Endothelial cell of umbilical vein (primary cell): ENCODE results near the gene SAMD5. TPM values are rescaled to one million over a fixed set of nuclear protein-coding genes. Genes with fewer than 3 reads are reported as not detected.

Experiments used
- BruUV-seq: library from RNA; stranded (reverse); fragments of 400-500 nt; replicated peaks from 2 replicates; lab custom pipeline; 2021; lab: Mats Ljungman, UMichigan
- CTCF ChIA-PET: fragments of 300-600, 350-600 bp; sonication (Branson Sonifier 250); formaldehyde crosslinking; loops from one replicate; lab custom pipeline; 2021; ENCODE audit warnings: antibody characterized with exemption, inconsistent platforms; lab: Charles Lee
- POLR2A ChIA-PET: fragments of 300-600, 350-600 bp; sonication (Branson Sonifier 250); formaldehyde crosslinking; loops from one replicate; lab custom pipeline; 2021; ENCODE audit warnings: antibody characterized with exemption, inconsistent platforms; lab: Charles Lee
- DNase-seq: peaks from one replicate; pipeline ENCODE4 v3.0.0-alpha.2; 2011; ENCODE audit warnings: low read depth, low spot score
- FAIRE-seq: peaks from 2 replicates; lab custom pipeline; 2011; peaks lifted over from hg19 to GRCh38; lab: Jason Lieb, UNC
- H2AFZ ChIP-seq: 2 replicates; pipeline ENCODE4 v1.6.0; 2012; ENCODE audit warnings: low read depth, low read length, control low read depth, inconsistent platforms
- H3K27ac ChIP-seq: 2 replicates; pipeline ENCODE4 v1.5.1; 2011; ENCODE audit warnings: low read depth, mild to moderate bottlenecking, control low read depth, low read length, moderate library complexity; ENCODE audit not compliant: insufficient read depth
- H3K27me3 ChIP-seq, 2 experiments: 2 replicates each; pipeline versions ENCODE4 v1.6.0 to v1.6.1; 2011; ENCODE audit warnings: low read length in 2 of 2, mixed read lengths in 1 of 2; ENCODE audit not compliant: control insufficient read depth in 2 of 2, insufficient read depth in 2 of 2
- H3K36me3 ChIP-seq, 2 experiments: 2 replicates in 1 of 2; 3 replicates in 1 of 2; pipeline ENCODE4 v1.5.1; 2011; ENCODE audit warnings: low read length in 2 of 2, mild to moderate bottlenecking in 1 of 2, moderate library complexity in 1 of 2; ENCODE audit not compliant: control insufficient read depth in 2 of 2, insufficient read depth in 2 of 2; ENCODE audit errors: extremely low read depth in 1 of 2
- H3K4me1 ChIP-seq: 3 replicates; pipeline ENCODE4 v1.5.1; 2011; ENCODE audit warnings: mild to moderate bottlenecking, low read length; ENCODE audit not compliant: control insufficient read depth, insufficient read depth; ENCODE audit errors: extremely low read depth
- H3K4me2 ChIP-seq: 2 replicates; pipeline ENCODE4 v1.6.1; 2011; ENCODE audit warnings: low read length, control low read depth, mixed read lengths; ENCODE audit not compliant: insufficient read depth
- H3K4me3 ChIP-seq, 3 experiments: fragments of 200-600 bp in 1 of 3; sonication (generic), shearing (Covaris generic) in 1 of 3; replicated peaks in 1 of 3; 2 replicates each; pipeline ENCODE4 v1.5.1; 2011 to 2016; ENCODE audit warnings: control low read depth in 3 of 3, low read length in 3 of 3, mild to moderate bottlenecking in 2 of 3, inconsistent platforms in 1 of 3, low read depth in 1 of 3, moderate library complexity in 1 of 3; ENCODE audit not compliant: insufficient read depth in 1 of 3
- H3K79me2 ChIP-seq: 2 replicates; pipeline ENCODE4 v1.6.0; 2012; ENCODE audit warnings: low read length, inconsistent platforms; ENCODE audit not compliant: control insufficient read depth, insufficient read depth
- H3K9ac ChIP-seq: replicated peaks from 2 replicates; pipeline ENCODE3; 2011; ENCODE audit warnings: low read length, control low read depth; ENCODE audit not compliant: insufficient read depth; ENCODE audit errors: extremely low read depth
- H3K9me1 ChIP-seq: replicated peaks from 3 replicates; pipeline ENCODE4 v1.6.0; 2011; ENCODE audit warnings: mild to moderate bottlenecking, low read length; ENCODE audit not compliant: control insufficient read depth, insufficient read depth; ENCODE audit errors: extremely low read depth
- H3K9me3 ChIP-seq: replicated peaks from 2 replicates; pipeline ENCODE4 v1.5.1; 2012; ENCODE audit warnings: low read length, inconsistent platforms; ENCODE audit not compliant: control insufficient read depth, insufficient read depth
- H4K20me1 ChIP-seq: replicated peaks from 2 replicates; pipeline ENCODE3; 2011; ENCODE audit warnings: mild to moderate bottlenecking, low read length; ENCODE audit not compliant: control insufficient read depth, insufficient read depth; ENCODE audit errors: extremely low read depth
- EZH2 ChIP-seq: IDR thresholded peaks from 2 replicates; pipeline ENCODE4 v1.6.1; 2012; ENCODE audit warnings: borderline replicate concordance, low read depth, mild to moderate bottlenecking, moderate library complexity, low read length, inconsistent platforms; ENCODE audit not compliant: severe bottlenecking
- FOS ChIP-seq: IDR thresholded peaks from 2 replicates; pipeline ENCODE4 v1.6.1; 2011; ENCODE audit warnings: mild to moderate bottlenecking, low read length, moderate library complexity, borderline replicate concordance; ENCODE audit not compliant: insufficient read depth
- GATA2 ChIP-seq: IDR thresholded peaks from 2 replicates; pipeline ENCODE4 v1.7.0; 2011; ENCODE audit warnings: low read depth, mild to moderate bottlenecking, moderate library complexity, mixed read lengths, low read length; ENCODE audit not compliant: insufficient read length, insufficient read depth
- JUN ChIP-seq: IDR thresholded peaks from 2 replicates; pipeline ENCODE4 v1.6.1; 2011; ENCODE audit warnings: borderline replicate concordance, low read depth; ENCODE audit not compliant: insufficient read length, insufficient read depth
- MYC ChIP-seq: IDR thresholded peaks from one replicate; pipeline ENCODE4 v1.6.1; 2011; ENCODE audit warnings: mild to moderate bottlenecking, low read depth, low read length
- POLR2A ChIP-seq: IDR thresholded peaks from 2 replicates; pipeline ENCODE4 v1.6.1; 2012; ENCODE audit warnings: low read depth, mild to moderate bottlenecking, control low read depth, low read length
- POLR2AphosphoS5 ChIP-seq: IDR thresholded peaks from 2 replicates; pipeline ENCODE4 v1.6.1; 2012; ENCODE audit warnings: low read depth, mild to moderate bottlenecking, control low read depth, low read length, moderate library complexity; ENCODE audit not compliant: insufficient read depth
- dilution Hi-C: fragments of 300-500 bp; cut with MboI; formaldehyde crosslinking; loops from one replicate; pipeline ENCODE4 v1.15.0; 2019; ENCODE audit warnings: low sequenced_read_pairs; ENCODE audit not compliant: extremely low pct_ligation_motif_present
- intact Hi-C: fragments of 100-400 bp; cut with micrococcal nuclease; formaldehyde crosslinking; loops from one replicate; pipeline ENCODE4 v1.10.0; 2022
- polyA plus RNA-seq, 4 experiments: library from polyadenylated mRNA; depleted of rRNA in 3 of 4; stranded (reverse) in 3 of 4; unstranded in 1 of 4; fragments of >200 nt; gene quantifications; 2 replicates each; pipeline versions ENCODE4 v1.2.1 to v1.2.3, GENCODE V29; 2011 to 2012; ENCODE audit warnings: missing spikeins in 1 of 4
- total RNA-seq: library from RNA; stranded (reverse); gene quantifications from 2 replicates; pipeline ENCODE4 v1.2.3, GENCODE V29; 2021
- TF ChIP-seq, protein P1 (sequence below), 2 donors: IDR thresholded peaks; 1 replicate in 1 of 2; 2 replicates in 1 of 2; pipeline ENCODE4 v1.5.1; 2011; ENCODE audit warnings: low read length in 2 of 2, mild to moderate bottlenecking in 2 of 2, moderate library complexity in 2 of 2, control low read depth in 1 of 2, inconsistent platforms in 1 of 2, low read depth in 1 of 2; ENCODE audit not compliant: insufficient read depth in 1 of 2; ENCODE audit errors: extremely low read depth in 1 of 2
- TF ChIP-seq, protein P2 (sequence below): IDR thresholded peaks from 2 replicates; pipeline ENCODE4 v1.6.1; 2011; ENCODE audit not compliant: insufficient read depth, insufficient read length

Gene SAMD5
- total and polyA plus RNA-seq, 2 donors (not counting 3 experiments of a cell fraction or from before 2014, with no cell fraction given) = 0.75 to 6.9 TPM

DNA sequence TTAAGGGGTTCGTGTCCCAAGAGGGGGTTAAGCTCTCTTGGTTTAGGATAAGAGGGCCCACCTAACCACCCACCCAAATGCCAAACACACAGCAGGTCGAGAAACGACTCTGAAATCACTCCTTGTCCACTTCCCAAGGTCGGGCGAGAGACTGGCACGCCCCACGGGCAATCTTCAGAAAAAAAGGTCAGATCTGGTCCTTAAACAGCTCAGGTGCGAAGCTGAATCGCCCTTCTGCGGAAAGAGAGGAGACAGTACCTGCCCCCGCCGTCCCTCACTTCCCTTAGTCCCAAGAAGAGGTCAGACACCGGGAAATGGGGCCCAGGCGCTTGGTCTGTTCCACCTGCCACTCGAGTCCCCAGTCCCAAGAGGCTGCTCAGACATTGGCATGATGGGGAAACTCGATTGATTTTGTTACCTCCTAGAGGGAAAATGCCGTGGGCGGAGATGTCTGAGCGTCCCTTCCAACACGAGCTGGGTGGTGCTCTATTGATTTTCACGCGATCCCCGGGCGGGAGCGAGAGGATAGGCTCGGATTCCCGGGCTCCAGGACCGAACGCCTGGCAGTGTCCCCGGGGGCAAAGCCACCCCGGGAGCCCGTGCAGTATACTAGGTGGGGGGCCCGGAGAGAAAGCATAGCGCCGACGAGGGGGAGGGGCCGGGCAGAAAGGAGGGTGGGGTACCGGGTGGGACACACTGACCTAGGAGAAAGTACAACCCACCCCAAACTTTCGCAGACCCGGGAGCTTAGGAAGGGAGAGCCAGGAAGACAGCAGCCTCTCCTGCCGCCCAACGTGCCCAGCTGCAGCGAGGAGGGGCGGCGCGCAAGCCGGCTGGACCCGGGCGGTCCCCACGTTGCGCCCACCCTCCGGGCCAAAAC lies 1.1 kb upstream of the SAMD5 start:
- no peaks in the 10 kb centered on the region for H3K27me3 ChIP-seq
- CTCF ChIA-PET = interaction anchor here (0.6 to 6.0 kb wide), 52 partner anchors 9 to 1052 kb away, joined by 3 to 110 read pairs (median 3); no protein-coding TSS in a partner anchor
- peak overlapping the region; percentile 77 for H2AFZ ChIP-seq
- DNase-seq (peak; percentile 24), FAIRE-seq (peak; percentile 64)
- H4K20me1 ChIP-seq = no peaks in the 10 kb centered on the region
- H3K79me2 ChIP-seq = no peaks in the 10 kb centered on the region
- peaks cover 26% of the 10 kb centered on the region for H3K4me1 ChIP-seq
- H3K36me3 ChIP-seq = no peaks in the 10 kb centered on the region
- H3K4me3 ChIP-seq = peak overlapping the region; percentile 76 to 96 (median 87)
- no peaks in the 10 kb centered on the region for H3K9me3 ChIP-seq
- H3K9ac ChIP-seq = peak overlapping the region; percentile 84
- BruUV-seq = no TSS peak
- intact Hi-C loops = loop anchor here (1.0 to 5.0 kb wide), 14 partner anchors 117 to 1015 kb away; partner anchors contain the start of gene SASH1
- dilution Hi-C loops = loop anchor here (25.0 kb wide), 1 partner anchor 655 kb away; no protein-coding TSS in a partner anchor
- H3K4me2 ChIP-seq = peak overlapping the region; percentile 76
- H3K9me1 ChIP-seq = no peaks in the 10 kb centered on the region
- TF ChIP-seq EZH2 (no peak), GATA2 (no peak), POLR2A (no peak), MYC (no peak), FOS (no peak), POLR2AphosphoS5 (no peak), JUN (no peak)
- TF ChIP-seq, protein P1, sequence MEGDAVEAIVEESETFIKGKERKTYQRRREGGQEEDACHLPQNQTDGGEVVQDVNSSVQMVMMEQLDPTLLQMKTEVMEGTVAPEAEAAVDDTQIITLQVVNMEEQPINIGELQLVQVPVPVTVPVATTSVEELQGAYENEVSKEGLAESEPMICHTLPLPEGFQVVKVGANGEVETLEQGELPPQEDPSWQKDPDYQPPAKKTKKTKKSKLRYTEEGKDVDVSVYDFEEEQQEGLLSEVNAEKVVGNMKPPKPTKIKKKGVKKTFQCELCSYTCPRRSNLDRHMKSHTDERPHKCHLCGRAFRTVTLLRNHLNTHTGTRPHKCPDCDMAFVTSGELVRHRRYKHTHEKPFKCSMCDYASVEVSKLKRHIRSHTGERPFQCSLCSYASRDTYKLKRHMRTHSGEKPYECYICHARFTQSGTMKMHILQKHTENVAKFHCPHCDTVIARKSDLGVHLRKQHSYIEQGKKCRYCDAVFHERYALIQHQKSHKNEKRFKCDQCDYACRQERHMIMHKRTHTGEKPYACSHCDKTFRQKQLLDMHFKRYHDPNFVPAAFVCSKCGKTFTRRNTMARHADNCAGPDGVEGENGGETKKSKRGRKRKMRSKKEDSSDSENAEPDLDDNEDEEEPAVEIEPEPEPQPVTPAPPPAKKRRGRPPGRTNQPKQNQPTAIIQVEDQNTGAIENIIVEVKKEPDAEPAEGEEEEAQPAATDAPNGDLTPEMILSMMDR (IDR thresholded peaks at IDR 0.05; ENCODE audit: extremely low read depth in 1 of 2, insufficient read depth in 1 of 2, low read depth in 1 of 2, low read length in 2 of 2) = no peak
- TF ChIP-seq, protein P2, sequence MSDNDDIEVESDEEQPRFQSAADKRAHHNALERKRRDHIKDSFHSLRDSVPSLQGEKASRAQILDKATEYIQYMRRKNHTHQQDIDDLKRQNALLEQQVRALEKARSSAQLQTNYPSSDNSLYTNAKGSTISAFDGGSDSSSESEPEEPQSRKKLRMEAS = no peak
- peak overlapping the region; percentile 76 for H3K27ac ChIP-seq
- POLR2A ChIA-PET = interaction anchor here (0.7 to 0.8 kb wide), 2 partner anchors 115 to 202 kb away, joined by 3 to 4 read pairs; no protein-coding TSS in a partner anchor
